Measurements from ENCODE around the gene WDR59.

DNA sequence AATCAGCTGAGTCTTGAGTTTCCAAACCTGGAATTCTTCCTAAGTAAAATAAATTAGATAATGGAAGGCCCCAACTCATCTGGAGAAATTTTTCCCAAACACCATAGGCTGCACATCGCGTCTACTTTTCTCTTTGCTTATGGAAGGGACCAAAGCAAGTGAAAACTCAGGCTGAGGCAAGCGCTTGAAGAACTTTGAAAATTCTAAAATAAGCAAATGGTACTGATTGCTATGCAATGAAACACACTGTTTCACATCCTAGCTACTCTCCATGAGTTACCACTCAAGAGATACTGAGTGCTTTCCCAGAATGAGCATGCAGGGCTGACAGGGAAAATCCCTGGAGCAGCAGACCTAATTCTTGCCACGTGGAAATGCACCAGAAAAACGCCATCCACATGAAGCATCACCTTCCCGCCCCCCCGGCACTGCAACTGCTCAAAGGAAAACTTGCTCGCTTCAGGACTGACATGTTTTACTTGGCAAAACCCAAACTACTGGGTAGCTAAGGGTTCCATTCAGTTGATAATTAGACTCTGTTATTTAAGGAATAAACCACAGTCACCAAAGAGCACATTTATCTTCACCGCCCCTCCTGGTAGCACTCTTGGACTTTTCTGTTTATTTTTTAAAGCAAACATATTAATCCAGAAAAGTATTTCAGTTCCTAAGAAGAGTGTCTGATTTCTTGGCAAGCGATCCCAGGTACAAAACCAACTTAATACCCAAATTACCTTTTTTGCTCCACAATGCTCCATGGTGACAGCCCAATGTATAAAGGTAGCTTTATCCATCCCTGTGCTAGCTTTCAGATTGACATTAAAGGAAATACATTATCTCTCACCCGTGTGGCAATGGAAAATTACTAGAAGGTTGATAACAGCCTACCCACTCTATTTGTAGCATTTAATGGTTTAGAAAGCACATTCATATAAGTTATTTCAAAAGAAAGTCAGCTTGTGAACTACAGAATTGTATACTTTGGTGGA, 62.5 kb downstream of the WDR59 start:
- TF ChIP-seq POLR2A (IDR thresholded peaks at IDR 0.05; ENCODE audit: low read depth, low read length) (no peak), SPI1 (IDR thresholded peaks at IDR 0.05; ENCODE audit: low read depth, low read length) (no peak), POLR2AphosphoS5 (IDR thresholded peaks at IDR 0.05; ENCODE audit: low read depth, low read length) (no peak), PAX5 (IDR thresholded peaks at IDR 0.05; ENCODE audit: insufficient read depth, low read length, severe bottlenecking) (no peak)
